Measurements from ENCODE around the gene ABCA13.

ABCA13 gene

DNA sequence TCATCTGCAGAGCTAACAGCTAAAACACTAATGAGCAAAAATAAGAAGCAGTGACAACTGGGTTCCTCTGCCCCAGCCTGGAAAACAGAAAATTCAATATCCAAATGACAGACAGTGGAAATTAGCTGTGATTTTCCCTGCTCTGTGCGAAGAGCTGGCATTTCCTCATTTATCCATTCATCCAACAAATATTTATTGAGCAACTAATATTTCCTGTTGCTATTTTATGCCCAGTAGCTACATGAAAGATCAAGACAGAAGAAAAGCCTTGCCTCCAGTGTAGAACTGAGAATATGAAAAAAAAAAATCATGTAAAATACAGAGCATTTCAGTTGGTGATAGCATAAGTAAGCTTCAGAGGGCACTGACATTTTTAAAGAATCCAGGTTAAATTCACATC is 140.9 kb downstream of the ABCA13 start:
- no peaks in the 10 kb centered on the region for H3K4me1 ChIP-seq (ENCODE audit: control insufficient read depth, insufficient read depth, low read length)
- no peaks in the 10 kb centered on the region for H3K9me3 ChIP-seq (ENCODE audit: control insufficient read depth, insufficient read depth, low read depth, low read length)
- H3K27ac ChIP-seq (ENCODE audit: extremely low read depth, low read depth, low read length): no peak overlapping the region
- no peak for TF ChIP-seq SCRT1 (tag by site-specific recombination; IDR thresholded peaks at IDR 0.05; ENCODE audit: borderline replicate concordance)
- no peaks in the 10 kb centered on the region for H3K36me3 ChIP-seq (ENCODE audit: control insufficient read depth in 2 of 2, insufficient read depth in 1 of 2, low read length in 2 of 2)
- ChIA-PET CTCF (interaction anchor here (1.5 to 3.0 kb wide), 2 partner anchors 13 to 25 kb away, joined by 6 to 11 read pairs; no protein-coding TSS in a partner anchor), POLR2A (no interaction called here)
- H3K4me3 ChIP-seq (ENCODE audit: low read depth, low read length): no peak overlapping the region

DNA sequence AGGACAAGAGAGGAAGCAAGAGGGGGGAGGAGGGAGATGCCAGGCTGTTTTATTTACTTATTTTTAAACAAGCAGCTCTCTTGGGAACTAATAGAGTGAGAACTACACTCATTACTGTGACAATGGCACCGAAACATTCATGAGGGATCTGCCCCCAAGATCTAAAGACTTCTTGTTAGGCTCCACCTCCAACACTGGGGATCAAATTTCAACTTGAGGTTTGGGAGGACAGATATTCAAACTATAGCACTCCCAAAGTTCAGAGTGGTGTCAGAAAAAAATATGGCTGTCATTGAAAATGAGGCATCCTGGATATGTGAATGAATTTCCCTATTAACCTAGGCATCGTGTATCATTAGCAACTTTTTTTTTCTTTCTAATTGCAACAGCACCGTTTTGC is 145.5 kb downstream of the ABCA13 start:
- no peaks in the 10 kb centered on the region for H3K4me1 ChIP-seq (ENCODE audit: control insufficient read depth, insufficient read depth, low read length)
- H3K9me3 ChIP-seq (ENCODE audit: control insufficient read depth, insufficient read depth, low read depth, low read length): no peaks in the 10 kb centered on the region
- no peaks in the 10 kb centered on the region for H3K36me3 ChIP-seq (ENCODE audit: control insufficient read depth in 2 of 2, insufficient read depth in 1 of 2, low read length in 2 of 2)
- ChIA-PET POLR2A (no interaction called here), CTCF (no interaction called here)
- H3K4me3 ChIP-seq (ENCODE audit: low read depth, low read length): no peak overlapping the region
- TF ChIP-seq ZNF654 (tag by site-specific recombination; IDR thresholded peaks at IDR 0.05; ENCODE audit: low read depth): no peak
- TF ChIP-seq ZNF24 (tag by site-specific recombination; IDR thresholded peaks at IDR 0.05): no peak
- no peak for TF ChIP-seq ZNF138 (tag by site-specific recombination; IDR thresholded peaks at IDR 0.05; ENCODE audit: borderline replicate concordance)
- TF ChIP-seq FEZF1 (tag by site-specific recombination; IDR thresholded peaks at IDR 0.05): no peak
- TF ChIP-seq, protein P1, sequence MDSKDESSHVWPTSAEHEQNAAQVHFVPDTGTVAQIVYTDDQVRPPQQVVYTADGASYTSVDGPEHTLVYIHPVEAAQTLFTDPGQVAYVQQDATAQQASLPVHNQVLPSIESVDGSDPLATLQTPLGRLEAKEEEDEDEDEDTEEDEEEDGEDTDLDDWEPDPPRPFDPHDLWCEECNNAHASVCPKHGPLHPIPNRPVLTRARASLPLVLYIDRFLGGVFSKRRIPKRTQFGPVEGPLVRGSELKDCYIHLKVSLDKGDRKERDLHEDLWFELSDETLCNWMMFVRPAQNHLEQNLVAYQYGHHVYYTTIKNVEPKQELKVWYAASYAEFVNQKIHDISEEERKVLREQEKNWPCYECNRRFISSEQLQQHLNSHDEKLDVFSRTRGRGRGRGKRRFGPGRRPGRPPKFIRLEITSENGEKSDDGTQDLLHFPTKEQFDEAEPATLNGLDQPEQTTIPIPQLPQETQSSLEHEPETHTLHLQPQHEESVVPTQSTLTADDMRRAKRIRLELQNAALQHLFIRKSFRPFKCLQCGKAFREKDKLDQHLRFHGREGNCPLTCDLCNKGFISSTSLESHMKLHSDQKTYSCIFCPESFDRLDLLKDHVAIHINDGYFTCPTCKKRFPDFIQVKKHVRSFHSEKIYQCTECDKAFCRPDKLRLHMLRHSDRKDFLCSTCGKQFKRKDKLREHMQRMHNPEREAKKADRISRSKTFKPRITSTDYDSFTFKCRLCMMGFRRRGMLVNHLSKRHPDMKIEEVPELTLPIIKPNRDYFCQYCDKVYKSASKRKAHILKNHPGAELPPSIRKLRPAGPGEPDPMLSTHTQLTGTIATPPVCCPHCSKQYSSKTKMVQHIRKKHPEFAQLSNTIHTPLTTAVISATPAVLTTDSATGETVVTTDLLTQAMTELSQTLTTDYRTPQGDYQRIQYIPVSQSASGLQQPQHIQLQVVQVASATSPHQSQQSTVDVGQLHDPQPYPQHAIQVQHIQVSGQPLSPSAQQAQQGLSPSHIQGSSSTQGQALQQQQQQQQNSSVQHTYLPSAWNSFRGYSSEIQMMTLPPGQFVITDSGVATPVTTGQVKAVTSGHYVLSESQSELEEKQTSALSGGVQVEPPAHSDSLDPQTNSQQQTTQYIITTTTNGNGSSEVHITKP (tag by site-specific recombination; IDR thresholded peaks at IDR 0.05): no peak
- TF ChIP-seq ZNF169 (tag by site-specific recombination; IDR thresholded peaks at IDR 0.05): no peak
- TF ChIP-seq EGR2 (tag by site-specific recombination; IDR thresholded peaks at IDR 0.05; ENCODE audit: low read depth): no peak
- TF ChIP-seq, protein P2, sequence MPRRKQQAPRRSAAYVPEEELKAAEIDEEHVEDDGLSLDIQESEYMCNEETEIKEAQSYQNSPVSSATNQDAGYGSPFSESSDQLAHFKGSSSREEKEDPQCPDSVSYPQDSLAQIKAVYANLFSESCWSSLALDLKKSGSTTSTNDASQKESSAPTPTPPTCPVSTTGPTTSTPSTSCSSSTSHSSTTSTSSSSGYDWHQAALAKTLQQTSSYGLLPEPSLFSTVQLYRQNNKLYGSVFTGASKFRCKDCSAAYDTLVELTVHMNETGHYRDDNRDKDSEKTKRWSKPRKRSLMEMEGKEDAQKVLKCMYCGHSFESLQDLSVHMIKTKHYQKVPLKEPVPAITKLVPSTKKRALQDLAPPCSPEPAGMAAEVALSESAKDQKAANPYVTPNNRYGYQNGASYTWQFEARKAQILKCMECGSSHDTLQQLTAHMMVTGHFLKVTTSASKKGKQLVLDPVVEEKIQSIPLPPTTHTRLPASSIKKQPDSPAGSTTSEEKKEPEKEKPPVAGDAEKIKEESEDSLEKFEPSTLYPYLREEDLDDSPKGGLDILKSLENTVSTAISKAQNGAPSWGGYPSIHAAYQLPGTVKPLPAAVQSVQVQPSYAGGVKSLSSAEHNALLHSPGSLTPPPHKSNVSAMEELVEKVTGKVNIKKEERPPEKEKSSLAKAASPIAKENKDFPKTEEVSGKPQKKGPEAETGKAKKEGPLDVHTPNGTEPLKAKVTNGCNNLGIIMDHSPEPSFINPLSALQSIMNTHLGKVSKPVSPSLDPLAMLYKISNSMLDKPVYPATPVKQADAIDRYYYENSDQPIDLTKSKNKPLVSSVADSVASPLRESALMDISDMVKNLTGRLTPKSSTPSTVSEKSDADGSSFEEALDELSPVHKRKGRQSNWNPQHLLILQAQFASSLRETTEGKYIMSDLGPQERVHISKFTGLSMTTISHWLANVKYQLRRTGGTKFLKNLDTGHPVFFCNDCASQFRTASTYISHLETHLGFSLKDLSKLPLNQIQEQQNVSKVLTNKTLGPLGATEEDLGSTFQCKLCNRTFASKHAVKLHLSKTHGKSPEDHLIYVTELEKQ (tag by site-specific recombination; IDR thresholded peaks at IDR 0.05; ENCODE audit: borderline replicate concordance): no peak
- no peak for TF ChIP-seq KLF9 (tag by site-specific recombination; IDR thresholded peaks at IDR 0.05; ENCODE audit: low read depth)
- TF ChIP-seq ZNF10 (tag by site-specific recombination; IDR thresholded peaks at IDR 0.05): no peak
- TF ChIP-seq, protein P3, sequence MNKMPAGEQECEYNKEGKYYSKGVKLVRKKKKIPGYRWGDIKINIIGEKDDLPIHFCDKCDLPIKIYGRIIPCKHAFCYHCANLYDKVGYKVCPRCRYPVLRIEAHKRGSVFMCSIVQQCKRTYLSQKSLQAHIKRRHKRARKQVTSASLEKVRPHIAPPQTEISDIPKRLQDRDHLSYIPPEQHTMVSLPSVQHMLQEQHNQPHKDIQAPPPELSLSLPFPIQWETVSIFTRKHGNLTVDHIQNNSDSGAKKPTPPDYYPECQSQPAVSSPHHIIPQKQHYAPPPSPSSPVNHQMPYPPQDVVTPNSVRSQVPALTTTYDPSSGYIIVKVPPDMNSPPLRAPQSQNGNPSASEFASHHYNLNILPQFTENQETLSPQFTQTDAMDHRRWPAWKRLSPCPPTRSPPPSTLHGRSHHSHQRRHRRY (tag by site-specific recombination; IDR thresholded peaks at IDR 0.05): no peak
- no peak for TF ChIP-seq ZNF112 (tag by site-specific recombination; IDR thresholded peaks at IDR 0.05)
- H3K27ac ChIP-seq (ENCODE audit: extremely low read depth, low read depth, low read length): no peak overlapping the region

DNA sequence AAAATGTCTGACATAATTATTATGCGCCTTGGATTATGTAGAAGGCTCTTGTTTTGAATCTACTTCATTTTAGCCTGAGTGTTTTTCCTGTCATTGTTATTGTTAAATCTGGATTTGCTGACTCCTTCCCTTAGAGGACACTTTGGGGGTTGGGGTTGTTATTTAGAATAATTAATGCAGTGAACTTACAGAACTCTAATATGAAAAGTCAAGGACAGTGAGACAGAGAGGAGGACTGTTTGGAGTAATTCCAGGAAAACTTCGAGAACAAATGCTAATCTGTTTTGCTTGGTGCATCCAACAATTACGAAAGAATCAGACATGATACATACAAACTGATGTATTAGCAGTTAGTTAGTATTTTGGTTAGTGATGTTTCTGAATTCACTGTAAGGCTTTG is 146.1 kb downstream of the ABCA13 start:
- ChIA-PET POLR2A (no interaction called here), CTCF (no interaction called here)
- Histone ChIP-seq H3K4me3 (ENCODE audit: low read depth, low read length) (no peak overlapping the region), H3K36me3 (ENCODE audit: control insufficient read depth in 2 of 2, insufficient read depth in 1 of 2, low read length in 2 of 2) (no peaks in the 10 kb centered on the region), H3K4me1 (ENCODE audit: control insufficient read depth, insufficient read depth, low read length) (no peaks in the 10 kb centered on the region), H3K9me3 (ENCODE audit: control insufficient read depth, insufficient read depth, low read depth, low read length) (no peaks in the 10 kb centered on the region), H3K27ac (ENCODE audit: extremely low read depth, low read depth, low read length) (no peak overlapping the region)
- TF ChIP-seq ZNF157 (tag by site-specific recombination; IDR thresholded peaks at IDR 0.05): no peak
- TF ChIP-seq ZNF10 (tag by site-specific recombination; IDR thresholded peaks at IDR 0.05): no peak
- TF ChIP-seq ZNF302 (tag by site-specific recombination; IDR thresholded peaks at IDR 0.05; ENCODE audit: low read depth): no peak
- no peak for TF ChIP-seq ZNF24 (tag by site-specific recombination; IDR thresholded peaks at IDR 0.05)
- TF ChIP-seq, protein P4, sequence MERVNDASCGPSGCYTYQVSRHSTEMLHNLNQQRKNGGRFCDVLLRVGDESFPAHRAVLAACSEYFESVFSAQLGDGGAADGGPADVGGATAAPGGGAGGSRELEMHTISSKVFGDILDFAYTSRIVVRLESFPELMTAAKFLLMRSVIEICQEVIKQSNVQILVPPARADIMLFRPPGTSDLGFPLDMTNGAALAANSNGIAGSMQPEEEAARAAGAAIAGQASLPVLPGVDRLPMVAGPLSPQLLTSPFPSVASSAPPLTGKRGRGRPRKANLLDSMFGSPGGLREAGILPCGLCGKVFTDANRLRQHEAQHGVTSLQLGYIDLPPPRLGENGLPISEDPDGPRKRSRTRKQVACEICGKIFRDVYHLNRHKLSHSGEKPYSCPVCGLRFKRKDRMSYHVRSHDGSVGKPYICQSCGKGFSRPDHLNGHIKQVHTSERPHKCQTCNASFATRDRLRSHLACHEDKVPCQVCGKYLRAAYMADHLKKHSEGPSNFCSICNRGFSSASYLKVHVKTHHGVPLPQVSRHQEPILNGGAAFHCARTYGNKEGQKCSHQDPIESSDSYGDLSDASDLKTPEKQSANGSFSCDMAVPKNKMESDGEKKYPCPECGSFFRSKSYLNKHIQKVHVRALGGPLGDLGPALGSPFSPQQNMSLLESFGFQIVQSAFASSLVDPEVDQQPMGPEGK (tag by site-specific recombination; IDR thresholded peaks at IDR 0.05): no peak
- TF ChIP-seq ZNF366 (tag by site-specific recombination; conservative IDR thresholded peaks at IDR 0.05): no peak
- TF ChIP-seq ZNF837 (tag by site-specific recombination; IDR thresholded peaks at IDR 0.05): no peak
